GM19397 (cell line): ENCODE data around the gene PLRG1.

Experiments used
- ATAC-seq: cut with Tn5 transposase; IDR thresholded peaks from one replicate; pipeline ENCODE4 v1.9.1; 2021; ENCODE audit warnings: mild to moderate bottlenecking, moderate library complexity; ENCODE audit not compliant: unreplicated experiment

Gene PLRG1

GRCh38 chr4:154574311-154574710 is 24.1 kb upstream of the PLRG1 start:
- ATAC-seq, result no peak

- ATAC-seq, result no peak
These were observed 23.1 kb upstream of the PLRG1 start for GRCh38 chr4:154573190-154573870.

GRCh38 chr4:154569584-154569983 is 19.4 kb upstream of the PLRG1 start:
- no peak for ATAC-seq

GRCh38 chr4:154569028-154569427 is 18.8 kb upstream of the PLRG1 start:
- no peak for ATAC-seq

- no peak for ATAC-seq
These were observed 16.5 kb upstream of the PLRG1 start for GRCh38 chr4:154566639-154567204.

GRCh38 chr4:154565704-154566103 is 15.5 kb upstream of the PLRG1 start:
- ATAC-seq, result no peak

- ATAC-seq, result no peak
These were observed 14.1 kb upstream of the PLRG1 start for GRCh38 chr4:154564311-154564710.

- no peak for ATAC-seq
These were observed 12.6 kb upstream of the PLRG1 start, which contains the start of gene FGB for GRCh38 chr4:154562697-154563254. FGB (plus strand) TSS chr4:154563011; CDS start chr4:154563019, 8 bp downstream.

- no peak for ATAC-seq
These were observed 10.6 kb upstream of the PLRG1 start for GRCh38 chr4:154560824-154561231.

- ATAC-seq, result no peak
These were observed 10.2 kb upstream of the PLRG1 start for GRCh38 chr4:154560419-154560801.

GRCh38 chr4:154559494-154560418 is 9.6 kb upstream of the PLRG1 start:
- peak; percentile 81 for ATAC-seq

GRCh38 chr4:154559141-154559493 is 8.9 kb upstream of the PLRG1 start:
- ATAC-seq, result peak; percentile 33

- peak; percentile 42 for ATAC-seq
These were observed 1.9 kb upstream of the PLRG1 start for GRCh38 chr4:154551872-154552686.

GRCh38 chr4:154545689-154546088 is 4.5 kb downstream of the PLRG1 start:
- ATAC-seq, result no peak

GRCh38 chr4:154542271-154542879 is 7.8 kb downstream of the PLRG1 start:
- ATAC-seq, result no peak

- no peak for ATAC-seq
These were observed 15.9 kb downstream of the PLRG1 start for GRCh38 chr4:154534296-154534695.

GRCh38 chr4:154529728-154530519 is 20.3 kb downstream of the PLRG1 start:
- ATAC-seq, result no peak

- no peak for ATAC-seq
These were observed 21.3 kb downstream of the PLRG1 start for GRCh38 chr4:154528869-154529268.

GRCh38 chr4:154527308-154527707 is 22.9 kb downstream of the PLRG1 start:
- ATAC-seq, result no peak
